HepG2 (cell line): ENCODE data around the gene PRRT1. TPM values are rescaled to one million over a fixed set of nuclear protein-coding genes. Genes with fewer than 3 reads are reported as not detected.

Experiments
- CTCF ChIP-seq: sonication (generic); formaldehyde crosslinking; IDR thresholded peaks from 2 replicates; pipeline ENCODE4 v1.5.0; 2020; ENCODE audit warnings: mild to moderate bottlenecking, missing genetic modification reagents, moderate library complexity
- HCFC1 ChIP-seq: fragments of 150-350 bp; IDR thresholded peaks from 2 replicates; pipeline ENCODE4 v1.6.1; 2014; ENCODE audit warnings: low read depth, low read length
- HOXA9 ChIP-seq: sonication (generic); formaldehyde crosslinking; IDR thresholded peaks from 2 replicates; pipeline ENCODE4 v1.8.1; 2022; ENCODE audit warnings: missing genetic modification reagents, mild to moderate bottlenecking, moderate library complexity, borderline replicate concordance
- KLF16 ChIP-seq, 2 experiments: sonication (generic) in 1 of 2; formaldehyde crosslinking in 1 of 2; IDR thresholded peaks; 2 replicates each; pipeline versions ENCODE4 v1.6.1 to v1.8.0; 2016 to 2023; ENCODE audit warnings: missing genetic modification reagents in 2 of 2, missing compliant biosample characterization in 1 of 2
- NRL ChIP-seq: sonication (generic); formaldehyde crosslinking; IDR thresholded peaks from 2 replicates; pipeline ENCODE4 v1.5.0; 2020; ENCODE audit warnings: missing genetic modification reagents, mild to moderate bottlenecking, moderate library complexity, borderline replicate concordance
- RAD51 ChIP-seq: fragments of 450-650 bp; IDR thresholded peaks from 2 replicates; pipeline ENCODE4 v1.6.1; 2016; ENCODE audit warnings: borderline replicate concordance
- RBM22 ChIP-seq: fragments of 200-400 bp; formaldehyde crosslinking; optimal IDR thresholded peaks from 2 replicates; pipeline ENCODE3; 2017; ENCODE audit warnings: mild to moderate bottlenecking, low read length, moderate library complexity
- SMARCC2 ChIP-seq: fragments of 450-650 bp; IDR thresholded peaks from 2 replicates; pipeline ENCODE4 v1.6.1; 2017; ENCODE audit warnings: antibody characterized with exemption, mild to moderate bottlenecking
- SOX13 ChIP-seq, 3 experiments: fragments of 450-650 bp in 1 of 3; sonication (generic) in 1 of 3; formaldehyde crosslinking in 1 of 3; IDR thresholded peaks in 2 of 3; conservative IDR thresholded peaks in 1 of 3; 2 replicates each; pipeline versions ENCODE4 v1.5.0 to v1.6.1; 2016 to 2020; ENCODE audit warnings: antibody characterized with exemption in 1 of 3, mild to moderate bottlenecking in 1 of 3, missing compliant biosample characterization in 1 of 3, missing genetic modification reagents in 1 of 3, moderate library complexity in 1 of 3
- ZBTB25 ChIP-seq: IDR thresholded peaks from 2 replicates; pipeline ENCODE4 v1.6.1; 2018; ENCODE audit warnings: missing genetic modification reagents
- ZNF230 ChIP-seq: sonication (generic); formaldehyde crosslinking; IDR thresholded peaks from 2 replicates; pipeline ENCODE4 v1.4.0; 2020; ENCODE audit warnings: mild to moderate bottlenecking, missing genetic modification reagents
- ZNF44 ChIP-seq: sonication (generic); formaldehyde crosslinking; IDR thresholded peaks from 2 replicates; pipeline ENCODE4 v1.5.1; 2020; ENCODE audit warnings: mild to moderate bottlenecking, missing genetic modification reagents
- ZNF609 ChIP-seq: sonication (generic); formaldehyde crosslinking; IDR thresholded peaks from 2 replicates; pipeline ENCODE4 v1.4.0; 2020; ENCODE audit warnings: mild to moderate bottlenecking, missing genetic modification reagents, borderline replicate concordance
- ZNF740 ChIP-seq: sonication (generic); formaldehyde crosslinking; IDR thresholded peaks from 2 replicates; pipeline ENCODE4 v1.4.0; 2020; ENCODE audit warnings: missing genetic modification reagents
- ZNF775 ChIP-seq: sonication (generic); formaldehyde crosslinking; IDR thresholded peaks from 2 replicates; pipeline ENCODE4 v1.4.0; 2020; ENCODE audit warnings: missing genetic modification reagents, mild to moderate bottlenecking, moderate library complexity, borderline replicate concordance
- polyA plus RNA-seq, 8 experiments: library from polyadenylated mRNA; depleted of rRNA in 3 of 8; stranded (reverse) in 7 of 8; unstranded in 1 of 8; fragments of >200 nt; fragmentation: Illumina TruSeq in 4 of 8; extraction: Trizol in 4 of 8; gene quantifications; 2 replicates each; pipeline versions ENCODE4 v1.2.1 to v1.2.3, GENCODE V29; 2011 to 2016; ENCODE audit warnings: low read depth in 4 of 8, missing spikeins in 1 of 8, mixed read lengths in 1 of 8; ENCODE audit not compliant: insufficient read depth in 1 of 8
- total RNA-seq, 5 experiments: library from RNA; depleted of rRNA; stranded (reverse); fragments of >200 nt; fragmentation: Illumina TruSeq; extraction: Trizol; gene quantifications; 2 replicates each; pipeline ENCODE4 v1.2.3, GENCODE V29; 2016; ENCODE audit warnings: low read depth in 1 of 5

PRRT1 gene
- total and polyA plus RNA-seq, 2 of the 13 experiments (the other 11 are each of a cell fraction or from before 2014, with no cell fraction given): 0.64 to 1.4 TPM

GRCh38 chr6:32127717-32128592 is 23.8 kb downstream of the PRRT1 start, which contains the start of gene ATF6B (continued):
- peak; percentile 35; the same call in 1 of the 2 replicates for TF ChIP-seq ZNF609 (CRISPR knock-in tag)
- peak in 1 of 2 experiments; percentile 67; a peak in 1 of 4 replicates for TF ChIP-seq KLF16 (CRISPR knock-in tag; IDR thresholded peaks at IDR 0.05)
- no peak for TF ChIP-seq ZNF775 (CRISPR knock-in tag)
- peak; percentile 65 for TF ChIP-seq HCFC1
- no peak for TF ChIP-seq SOX13 (IDR thresholded peaks at IDR 0.05)
- TF ChIP-seq SOX13 (CRISPR knock-in tag; conservative IDR thresholded peaks at IDR 0.05 in 1 of 2, IDR thresholded peaks at IDR 0.05 in 1 of 2): no peak
- 0 out of 2 replicates have a peak, but pooled peaks have one; percentile 51 for TF ChIP-seq ZNF44 (CRISPR knock-in tag)
- peak; percentile 94 for TF ChIP-seq ZNF740 (CRISPR knock-in tag)
- TF ChIP-seq SMARCC2: no peak
- no peak for TF ChIP-seq RBM22
- TF ChIP-seq HOXA9 (CRISPR knock-in tag): no peak
- 0 out of 2 replicates have a peak, but pooled peaks have one; percentile 17 for TF ChIP-seq CTCF (CRISPR knock-in tag)
- peak; percentile 72 for TF ChIP-seq RAD51
- TF ChIP-seq ZBTB25 (CRISPR knock-in tag): 0 out of 2 replicates have a peak, but pooled peaks have one; percentile 57
- peak; percentile 62; the same call in 1 of the 2 replicates for TF ChIP-seq NRL (CRISPR knock-in tag)
- peak; percentile 94 for TF ChIP-seq ZNF230 (CRISPR knock-in tag)
